HCT116 (cell line): ENCODE data around the gene NMRAL1. TPM values are rescaled to one million over a fixed set of nuclear protein-coding genes. Genes with fewer than 3 reads are reported as not detected.

Experiments
- ATAC-seq: fragments of 200-7000 bp; cut with Tn5 transposase; 2 replicates; pipeline ENCODE4 v1.9.1; 2020; ENCODE audit warnings: mild to moderate bottlenecking, moderate library complexity
- BruUV-seq: library from RNA; stranded (reverse); fragments of 400-500 nt; replicated peaks from 2 replicates; lab custom pipeline; 2021; lab: Mats Ljungman, UMichigan
- CTCF ChIA-PET: fragments of 300-600 bp; sonication (Branson Sonifier 250); formaldehyde crosslinking; loops from one replicate; lab custom pipeline; 2021; ENCODE audit warnings: antibody characterized with exemption; lab: Charles Lee
- POLR2A ChIA-PET: fragments of 300-600, 350-600 bp; sonication (Branson Sonifier 250); formaldehyde crosslinking; loops from one replicate; lab custom pipeline; 2021; ENCODE audit warnings: antibody characterized with exemption; lab: Charles Lee
- RAD21 ChIA-PET, 2 experiments: fragments of 300-600 bp; sonication (Branson Sonifier 250); formaldehyde crosslinking; loops; one replicate each; lab custom pipeline; 2023; ENCODE audit warnings: low total read pairs in 2 of 2; ENCODE audit not compliant: uncharacterized antibody in 2 of 2, unreplicated experiment in 2 of 2, low non-redundant PET in 1 of 2; lab: Charles Lee
- DNase-seq: peaks from one replicate; pipeline ENCODE4 v3.0.0-alpha.2; 2010; ENCODE audit warnings: low read depth, low spot score
- H2AFZ ChIP-seq: fragments of 200-600 bp; shearing (Covaris generic), sonication (generic); 2 replicates; pipeline ENCODE4 v1.6.1; 2017; ENCODE audit warnings: low read depth, mixed run types, mixed read lengths, antibody characterized with exemption, low read length; ENCODE audit not compliant: poor library complexity, severe bottlenecking
- H3K27ac ChIP-seq: 2 replicates; pipeline ENCODE4 v1.5.1; 2012; ENCODE audit warnings: low read depth, low read length
- H3K27me3 ChIP-seq: fragments of 200-600 bp; sonication (generic); 2 replicates; pipeline ENCODE4 v1.6.1; 2016; ENCODE audit warnings: mixed run types, low read length, mixed read lengths; ENCODE audit not compliant: insufficient read depth
- H3K36me3 ChIP-seq, 2 experiments: fragments of 200-500 bp in 1 of 2; fragments of 200-600 bp in 1 of 2; sonication (Bioruptor generic) in 1 of 2; sonication (generic) in 1 of 2; 2 replicates each; pipeline versions ENCODE4 v1.5.1 to v1.6.1; 2014 to 2016; ENCODE audit warnings: low read length in 2 of 2, inconsistent platforms in 1 of 2, mixed read lengths in 1 of 2, mixed run types in 1 of 2; ENCODE audit not compliant: insufficient read depth in 2 of 2, control insufficient read depth in 1 of 2
- H3K4me1 ChIP-seq, 2 experiments: fragments of 200-600 bp in 1 of 2; sonication (generic) in 1 of 2; 2 replicates each; pipeline versions ENCODE4 v1.5.1 to v1.6.1; 2012 to 2017; ENCODE audit warnings: low read length in 2 of 2, inconsistent platforms in 1 of 2, mild to moderate bottlenecking in 1 of 2, mixed read lengths in 1 of 2, mixed run types in 1 of 2, moderate library complexity in 1 of 2; ENCODE audit not compliant: insufficient read depth in 2 of 2, control insufficient read depth in 1 of 2
- H3K4me2 ChIP-seq: fragments of 200-600 bp; sonication (generic); 2 replicates; pipeline ENCODE4 v1.6.1; 2017; ENCODE audit warnings: mixed run types, low read length, mixed read lengths
- H3K4me3 ChIP-seq, 2 experiments: fragments of 200-600 bp in 1 of 2; sonication (generic) in 1 of 2; replicated peaks in 1 of 2; 2 replicates each; pipeline ENCODE4 v1.5.1; 2011 to 2016; ENCODE audit warnings: low read length in 2 of 2, control low read depth in 1 of 2, low read depth in 1 of 2, mild to moderate bottlenecking in 1 of 2, mixed read lengths in 1 of 2, mixed run types in 1 of 2
- H3K79me2 ChIP-seq: fragments of 200-600 bp; sonication (generic); 2 replicates; pipeline ENCODE4 v1.6.1; 2017; ENCODE audit warnings: mild to moderate bottlenecking, mixed run types, low read length, moderate library complexity, mixed read lengths; ENCODE audit not compliant: insufficient read depth
- H3K9ac ChIP-seq: fragments of 200-600 bp; sonication (generic); 2 replicates; pipeline ENCODE4 v1.6.1; 2016; ENCODE audit warnings: low read length, mixed read lengths
- H3K9me2 ChIP-seq: fragments of 200-600 bp; sonication (generic), shearing (Covaris generic); 2 replicates; pipeline ENCODE4 v1.6.1; 2017; ENCODE audit warnings: mixed run types, mild to moderate bottlenecking, moderate library complexity; ENCODE audit not compliant: insufficient read depth
- H3K9me3 ChIP-seq, 2 experiments: fragments of 200-500 bp in 1 of 2; fragments of 200-600 bp in 1 of 2; sonication (Bioruptor generic) in 1 of 2; sonication (generic) in 1 of 2; 2 replicates each; pipeline ENCODE4 v1.6.1; 2014 to 2017; ENCODE audit warnings: low read length in 2 of 2, mixed read lengths in 2 of 2, inconsistent platforms in 1 of 2, low read depth in 1 of 2, mild to moderate bottlenecking in 1 of 2, mixed run types in 1 of 2, moderate library complexity in 1 of 2; ENCODE audit not compliant: control insufficient read depth in 1 of 2, insufficient read depth in 1 of 2
- H4K20me1 ChIP-seq: fragments of 200-600 bp; sonication (generic), shearing (Covaris generic); 2 replicates; pipeline ENCODE4 v1.6.1; 2017; ENCODE audit warnings: mixed run types, mild to moderate bottlenecking, moderate library complexity; ENCODE audit not compliant: insufficient read depth
- CBX3 ChIP-seq: IDR thresholded peaks from 2 replicates; pipeline ENCODE4 v1.6.1; 2012; ENCODE audit warnings: low read depth
- CEBPB ChIP-seq: IDR thresholded peaks from 2 replicates; pipeline ENCODE4 v1.6.1; 2012; ENCODE audit warnings: low read depth
- EZH2 ChIP-seq: fragments of 200-600 bp; sonication (generic); IDR thresholded peaks from 2 replicates; pipeline ENCODE4 v1.6.1; 2017; ENCODE audit warnings: antibody characterized with exemption, mixed run types
- POLR2AphosphoS5 ChIP-seq: IDR thresholded peaks from 2 replicates; pipeline ENCODE4 v1.6.1; 2011; ENCODE audit warnings: mild to moderate bottlenecking, low read depth, low read length, moderate library complexity
- RAD21 ChIP-seq: IDR thresholded peaks from 2 replicates; pipeline ENCODE4 v1.6.1; 2012; ENCODE audit warnings: low read depth, mild to moderate bottlenecking
- ZFX ChIP-seq: fragments of 450-650 bp; IDR thresholded peaks from 2 replicates; pipeline ENCODE4 v1.6.1; 2017
- intact Hi-C: fragments of 100-400 bp; cut with micrococcal nuclease; formaldehyde crosslinking; loops from 2 replicates; pipeline ENCODE4 v1.10.0; 2022
- total RNA-seq: library from RNA; stranded (reverse); gene quantifications from one replicate; pipeline ENCODE4 v1.2.1, GENCODE V29; 2021; ENCODE audit not compliant: unreplicated experiment
- TF ChIP-seq, protein P1 (sequence below): IDR thresholded peaks from 2 replicates; pipeline ENCODE4 v1.6.1; 2012; ENCODE audit warnings: low read depth
- TF ChIP-seq, protein P2 (sequence below): IDR thresholded peaks from 2 replicates; pipeline ENCODE4 v1.6.1; 2012

NMRAL1 gene
- total RNA-seq, 1 experiment from 2014 or later = 76.7 TPM

DNA sequence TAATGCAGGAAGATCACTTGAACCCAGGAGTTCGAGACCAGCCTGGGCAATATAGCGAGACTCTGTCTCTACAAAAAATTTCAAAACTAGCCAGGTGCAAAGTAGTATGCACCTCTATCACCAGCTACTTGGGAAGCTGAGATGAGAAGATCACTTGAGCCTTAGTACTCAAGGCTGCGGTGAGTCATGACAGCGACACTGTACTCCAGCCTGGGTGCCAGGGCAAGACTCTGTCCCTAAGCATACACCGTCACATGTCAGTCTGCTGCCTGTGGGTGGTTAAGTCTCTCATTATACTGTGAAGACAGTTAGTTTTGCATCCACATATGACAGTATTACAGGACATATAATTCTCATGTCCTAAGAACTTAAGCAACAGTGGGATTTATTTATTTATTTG is 21.8 kb downstream of the NMRAL1 start (continued):
- TF ChIP-seq, protein P1, sequence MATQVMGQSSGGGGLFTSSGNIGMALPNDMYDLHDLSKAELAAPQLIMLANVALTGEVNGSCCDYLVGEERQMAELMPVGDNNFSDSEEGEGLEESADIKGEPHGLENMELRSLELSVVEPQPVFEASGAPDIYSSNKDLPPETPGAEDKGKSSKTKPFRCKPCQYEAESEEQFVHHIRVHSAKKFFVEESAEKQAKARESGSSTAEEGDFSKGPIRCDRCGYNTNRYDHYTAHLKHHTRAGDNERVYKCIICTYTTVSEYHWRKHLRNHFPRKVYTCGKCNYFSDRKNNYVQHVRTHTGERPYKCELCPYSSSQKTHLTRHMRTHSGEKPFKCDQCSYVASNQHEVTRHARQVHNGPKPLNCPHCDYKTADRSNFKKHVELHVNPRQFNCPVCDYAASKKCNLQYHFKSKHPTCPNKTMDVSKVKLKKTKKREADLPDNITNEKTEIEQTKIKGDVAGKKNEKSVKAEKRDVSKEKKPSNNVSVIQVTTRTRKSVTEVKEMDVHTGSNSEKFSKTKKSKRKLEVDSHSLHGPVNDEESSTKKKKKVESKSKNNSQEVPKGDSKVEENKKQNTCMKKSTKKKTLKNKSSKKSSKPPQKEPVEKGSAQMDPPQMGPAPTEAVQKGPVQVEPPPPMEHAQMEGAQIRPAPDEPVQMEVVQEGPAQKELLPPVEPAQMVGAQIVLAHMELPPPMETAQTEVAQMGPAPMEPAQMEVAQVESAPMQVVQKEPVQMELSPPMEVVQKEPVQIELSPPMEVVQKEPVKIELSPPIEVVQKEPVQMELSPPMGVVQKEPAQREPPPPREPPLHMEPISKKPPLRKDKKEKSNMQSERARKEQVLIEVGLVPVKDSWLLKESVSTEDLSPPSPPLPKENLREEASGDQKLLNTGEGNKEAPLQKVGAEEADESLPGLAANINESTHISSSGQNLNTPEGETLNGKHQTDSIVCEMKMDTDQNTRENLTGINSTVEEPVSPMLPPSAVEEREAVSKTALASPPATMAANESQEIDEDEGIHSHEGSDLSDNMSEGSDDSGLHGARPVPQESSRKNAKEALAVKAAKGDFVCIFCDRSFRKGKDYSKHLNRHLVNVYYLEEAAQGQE = no peak
- TF ChIP-seq, protein P2, sequence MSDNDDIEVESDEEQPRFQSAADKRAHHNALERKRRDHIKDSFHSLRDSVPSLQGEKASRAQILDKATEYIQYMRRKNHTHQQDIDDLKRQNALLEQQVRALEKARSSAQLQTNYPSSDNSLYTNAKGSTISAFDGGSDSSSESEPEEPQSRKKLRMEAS = no peak
- no peak for TF ChIP-seq RAD21
- no peak for TF ChIP-seq CBX3

DNA sequence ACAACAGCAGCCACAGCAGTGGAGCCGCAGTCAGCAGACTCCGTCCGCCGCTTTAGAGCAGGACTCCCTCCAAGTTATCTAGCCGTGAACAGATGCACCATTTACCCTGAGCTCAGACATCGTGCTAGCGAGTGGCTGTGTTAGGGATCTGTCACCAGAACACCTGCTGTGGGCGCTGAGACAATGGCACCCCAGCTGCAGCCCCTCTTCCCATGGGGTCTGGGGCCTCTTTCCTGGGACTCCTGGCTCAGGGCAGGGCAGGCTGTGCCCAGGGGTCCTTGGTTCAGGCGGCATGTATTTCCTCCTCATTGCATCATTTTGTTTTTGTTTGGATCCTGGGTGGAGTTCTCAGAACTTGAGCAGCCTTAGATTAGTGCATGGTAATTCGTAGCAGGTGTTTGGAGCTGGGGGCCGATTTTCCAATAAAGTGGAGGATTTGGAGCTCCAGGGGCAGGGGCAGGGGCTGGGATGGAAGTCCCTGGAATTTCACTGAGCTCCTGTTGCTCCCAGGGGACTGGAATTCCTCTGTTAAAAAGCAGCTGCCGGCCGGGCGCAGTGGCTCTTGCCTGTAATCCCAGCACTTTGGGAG is 23.4 kb downstream of the NMRAL1 start:
- H3K9ac ChIP-seq = no peak overlapping the region
- no peak overlapping the region for H3K4me2 ChIP-seq
- no peak for DNase-seq
- no TSS peak for BruUV-seq
- peaks cover 3% of the 10 kb centered on the region; the same call in 1 of the 2 replicates for H3K79me2 ChIP-seq
- no peaks in the 10 kb centered on the region for H3K27me3 ChIP-seq
- peaks cover 20 to 72% of the 10 kb centered on the region in 2 experiments for H3K36me3 ChIP-seq
- POLR2A ChIA-PET = no interaction called here
- H3K4me1 ChIP-seq = no peaks in the 10 kb centered on the region
- intact Hi-C loops = no loop called here
- no peak overlapping the region for H3K27ac ChIP-seq
- no peak for ATAC-seq
- H4K20me1 ChIP-seq = no peaks in the 10 kb centered on the region
- H3K9me2 ChIP-seq = no peaks in the 10 kb centered on the region
- CTCF ChIA-PET = interaction anchor here (0.6 kb wide), 1 partner anchor 90 kb away, joined by 3 read pairs; no protein-coding TSS in a partner anchor
- no peak overlapping the region for H2AFZ ChIP-seq
- TF ChIP-seq EZH2 (no peak), CEBPB (peak; percentile 32; the same call in 1 of the 2 replicates), POLR2AphosphoS5 (no peak), ZFX (no peak)
- no peaks in the 10 kb centered on the region for H3K9me3 ChIP-seq
- RAD21 ChIA-PET = no interaction called here
- no peak overlapping the region for H3K4me3 ChIP-seq
